Epidermal melanocyte (primary cell): ENCODE measurements around the gene PTDSS2.
"Not testable (repeated sequence)": the region's sequence is repeated elsewhere in the genome, so short reads cannot be mapped to it uniquely, and the experiment has no call there.

Source experiments
- DNase-seq: peaks from one replicate; pipeline ENCODE4 v3.0.0; 2011; ENCODE audit warnings: low spot score; ENCODE audit not compliant: insufficient read length

Gene PTDSS2

DNA sequence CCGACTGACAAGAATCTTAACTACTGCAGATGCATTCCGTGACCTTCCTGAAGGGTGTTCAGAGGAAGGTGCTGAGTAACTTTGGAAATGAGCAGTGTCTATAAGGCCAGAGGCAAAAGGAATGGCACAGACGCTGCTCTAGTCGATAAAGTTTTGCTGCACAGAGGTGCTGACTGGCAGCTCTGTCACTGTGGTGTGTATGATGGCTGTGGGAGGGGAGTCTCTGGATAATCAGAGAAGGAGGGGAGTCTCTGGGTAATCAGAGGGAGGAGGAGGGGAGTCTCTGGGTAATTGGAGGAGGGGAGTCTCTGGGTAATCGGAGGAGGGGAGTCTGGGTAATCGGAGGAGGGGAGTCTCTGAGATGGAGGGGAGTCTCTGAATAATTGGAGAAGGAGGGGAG lies 18.4 kb downstream of the PTDSS2 start:
- DNase-seq: no peak

DNA sequence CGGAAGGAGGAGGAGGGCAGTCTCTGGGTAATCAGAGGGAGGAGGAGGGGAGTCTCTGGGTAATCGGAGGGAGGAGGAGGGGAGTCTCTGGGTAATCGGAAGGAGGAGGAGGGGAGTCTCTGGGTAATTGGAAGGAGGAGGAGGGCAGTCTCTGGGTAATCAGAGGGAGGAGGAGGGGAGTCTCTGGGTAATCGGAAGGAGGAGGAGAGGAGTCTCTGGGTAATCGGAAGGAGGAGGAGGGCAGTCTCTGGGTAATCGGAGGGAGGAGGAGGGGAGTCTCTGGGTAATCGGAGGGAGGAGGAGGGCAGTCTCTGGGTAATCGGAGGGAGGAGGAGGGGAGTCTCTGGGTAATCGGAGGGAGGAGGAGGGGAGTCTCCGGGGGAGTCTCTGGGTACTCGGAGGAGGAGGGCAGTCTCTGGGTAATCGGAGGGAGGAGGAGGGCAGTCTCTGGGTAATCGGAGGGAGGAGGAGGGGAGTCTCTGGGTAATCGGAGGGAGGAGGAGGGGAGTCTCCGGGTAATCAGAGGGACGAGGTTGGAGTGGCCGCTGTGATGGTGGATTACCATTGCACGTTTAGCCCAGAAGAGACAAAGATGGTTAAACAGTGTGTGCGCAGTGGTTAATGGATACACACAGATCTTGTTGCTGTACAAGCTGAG lies 19.1 kb downstream of the PTDSS2 start:
- DNase-seq: not testable (repeated sequence)

DNA sequence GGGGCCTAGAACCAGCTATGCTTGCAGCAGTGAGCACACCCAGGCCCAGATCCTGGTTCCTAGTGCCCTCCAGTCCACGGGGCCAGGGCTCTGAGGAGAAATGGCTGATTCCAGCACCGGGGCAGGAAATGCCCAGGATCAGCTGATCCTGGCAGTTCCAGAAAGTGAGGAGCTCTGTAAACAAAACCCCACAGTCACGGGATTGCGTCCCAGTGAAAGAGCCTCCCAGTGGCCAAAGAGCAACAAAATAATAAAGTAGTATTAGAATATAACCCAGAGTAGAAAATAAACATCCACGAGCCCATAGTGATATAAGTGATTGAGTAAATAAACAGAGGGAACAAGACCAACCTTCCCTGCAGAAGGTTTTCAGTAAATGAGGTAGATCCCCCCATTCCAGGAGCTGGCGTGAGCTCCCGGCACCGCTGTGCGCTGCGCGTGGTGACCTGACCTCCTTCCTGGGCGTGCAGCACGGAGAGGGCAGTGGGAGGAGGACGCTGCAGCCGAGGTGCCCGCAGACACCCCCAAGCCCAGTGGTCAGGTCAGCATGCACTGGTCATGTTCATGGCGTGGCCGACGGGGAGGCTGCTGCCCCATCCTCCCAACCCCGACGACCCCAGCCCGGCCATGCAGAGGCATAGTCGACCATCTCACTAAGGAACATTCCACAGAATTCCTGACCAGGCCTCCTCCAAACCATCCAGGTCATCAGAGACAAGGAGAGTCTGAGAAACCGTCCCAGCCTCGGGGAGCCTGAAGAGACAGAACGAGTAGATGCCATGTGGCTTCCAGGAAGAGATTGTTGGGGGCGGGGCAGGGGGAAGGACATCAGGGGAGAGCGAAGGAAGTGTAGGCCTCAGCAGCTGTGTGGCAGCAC lies 19.8 kb downstream of the PTDSS2 start:
- peak; percentile 95 for DNase-seq

DNA sequence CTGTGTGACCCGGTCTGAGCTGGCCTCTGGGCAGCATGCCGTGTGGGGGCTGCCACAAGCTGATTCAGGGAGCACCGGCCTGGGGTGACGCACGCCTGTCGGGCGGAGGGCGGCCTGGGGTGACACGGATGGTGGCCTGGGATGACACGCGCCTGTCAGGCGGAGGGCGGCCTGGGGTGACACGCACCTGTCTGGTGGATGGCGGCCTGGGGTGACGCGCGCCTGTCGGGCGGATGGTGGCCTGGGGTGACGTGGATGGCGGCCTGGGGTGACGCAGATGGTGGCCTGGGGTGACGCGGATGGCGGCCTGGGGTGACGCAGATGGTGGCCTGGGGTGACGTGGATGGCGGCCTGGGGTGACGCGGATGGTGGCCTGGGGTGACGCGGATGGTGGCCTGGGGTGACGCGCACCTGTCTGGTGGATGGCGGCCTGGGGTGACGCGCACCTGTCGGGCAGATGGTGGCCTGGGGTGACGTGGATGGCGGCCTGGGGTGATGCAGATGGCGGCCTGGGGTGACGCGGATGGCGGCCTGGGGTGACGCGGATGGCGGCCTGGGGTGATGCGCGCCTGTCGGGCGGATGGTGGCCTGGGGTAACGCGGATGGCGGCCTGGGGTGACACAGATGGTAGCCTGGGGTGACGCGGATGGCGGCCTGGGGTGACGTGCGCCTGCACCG lies 21.5 kb downstream of the PTDSS2 start:
- DNase-seq: no peak

DNA sequence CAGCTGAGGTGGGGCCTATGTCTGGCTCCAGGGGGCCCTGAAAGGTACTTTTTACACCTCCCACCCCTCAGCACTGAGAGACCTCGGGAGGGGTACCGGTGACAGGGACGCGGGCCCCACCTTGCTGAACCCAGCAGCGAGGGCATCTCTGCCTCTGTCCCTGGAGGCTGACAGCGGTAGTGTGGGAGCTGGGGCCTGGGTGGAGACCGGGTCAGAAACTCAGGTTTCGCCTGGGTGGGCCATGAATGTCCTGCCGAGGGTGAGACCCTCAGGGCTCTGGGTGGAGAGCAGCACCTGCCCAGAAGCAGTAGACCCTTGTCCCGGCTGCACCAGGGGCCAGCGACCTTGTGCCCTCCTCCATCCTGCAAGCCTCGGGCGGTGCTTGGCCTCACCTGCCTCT lies 22.2 kb downstream of the PTDSS2 start:
- no peak for DNase-seq

DNA sequence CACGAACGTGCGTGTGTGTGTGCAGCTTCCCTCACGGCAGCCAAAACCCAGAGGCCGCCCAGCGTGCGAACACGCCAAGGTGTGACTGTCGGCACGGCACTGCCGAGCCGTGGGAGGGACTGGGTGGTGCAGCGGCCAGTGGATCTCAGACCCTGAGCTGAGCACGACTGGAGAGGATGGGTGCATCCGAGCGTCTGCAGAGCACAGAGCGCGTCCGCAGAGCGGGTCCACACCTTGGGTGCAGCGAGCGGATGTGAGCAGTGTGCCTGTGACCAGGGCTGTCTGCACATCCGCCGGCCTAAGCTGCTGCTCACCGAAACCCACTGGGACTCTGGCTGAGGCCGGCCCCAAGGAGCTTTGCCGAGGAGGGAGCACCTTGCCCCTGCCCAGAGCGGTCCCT lies 22.7 kb downstream of the PTDSS2 start:
- no peak for DNase-seq

DNA sequence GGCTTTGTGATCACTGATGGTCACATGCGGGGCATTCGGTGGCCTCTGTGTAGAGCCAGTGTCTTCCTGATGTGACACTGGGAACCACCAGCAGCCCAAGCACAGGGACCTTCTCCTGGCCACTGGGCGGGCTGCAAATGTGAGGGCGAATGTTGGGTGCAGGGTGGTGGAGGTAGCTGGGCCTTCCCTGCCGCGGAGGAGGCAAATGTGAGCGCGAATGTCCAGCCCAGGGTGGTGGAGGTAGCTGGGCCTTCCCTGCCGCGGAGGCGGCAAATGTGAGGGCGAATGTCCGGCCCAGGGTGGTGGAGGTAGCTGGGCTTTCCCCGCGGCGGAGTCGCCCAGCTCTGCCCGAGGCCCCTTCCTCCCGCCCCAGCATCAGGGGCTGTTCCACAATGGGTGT lies 23.3 kb downstream of the PTDSS2 start:
- no peak for DNase-seq

DNA sequence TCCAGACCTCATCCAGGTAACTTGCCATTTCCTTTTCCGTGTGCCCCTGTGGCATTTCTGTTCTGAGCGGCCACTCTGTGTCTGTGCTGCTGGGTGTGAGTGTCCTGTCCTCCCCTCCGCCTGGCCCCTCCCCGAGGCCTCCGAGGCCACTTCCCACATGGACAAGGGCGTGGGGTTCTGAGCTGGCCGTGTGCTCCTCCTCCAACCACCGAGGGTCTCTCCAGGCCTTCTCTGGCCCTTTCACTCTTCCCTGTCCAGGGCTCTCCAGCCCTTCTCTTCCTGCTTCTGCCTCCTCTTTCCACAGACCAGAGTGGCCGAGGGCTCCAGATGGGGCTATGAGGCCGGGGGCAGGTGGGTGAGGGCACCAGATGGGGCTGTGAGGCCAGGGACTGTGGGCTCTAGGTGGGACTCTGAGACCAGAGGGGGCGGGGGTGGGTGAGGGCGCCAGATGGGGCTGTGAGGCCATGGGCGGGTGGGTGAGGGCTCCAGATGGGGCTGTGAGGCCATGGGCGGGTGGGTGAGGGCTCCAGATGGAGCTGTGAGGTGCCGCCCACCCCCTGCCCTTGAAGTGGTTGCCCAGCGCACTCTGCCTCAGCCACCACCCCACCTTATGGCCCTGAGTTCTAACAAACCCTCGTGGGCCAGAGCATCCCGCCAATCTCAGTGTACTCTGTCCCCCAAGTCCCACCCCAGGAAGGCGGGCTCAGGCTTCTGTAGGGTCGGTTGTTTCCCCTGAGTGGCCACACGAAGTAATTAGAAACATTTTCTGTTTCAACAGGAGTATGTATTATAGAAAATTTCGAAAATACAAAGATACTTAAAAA lies 24.1 kb downstream of the PTDSS2 start:
- no peak for DNase-seq

DNA sequence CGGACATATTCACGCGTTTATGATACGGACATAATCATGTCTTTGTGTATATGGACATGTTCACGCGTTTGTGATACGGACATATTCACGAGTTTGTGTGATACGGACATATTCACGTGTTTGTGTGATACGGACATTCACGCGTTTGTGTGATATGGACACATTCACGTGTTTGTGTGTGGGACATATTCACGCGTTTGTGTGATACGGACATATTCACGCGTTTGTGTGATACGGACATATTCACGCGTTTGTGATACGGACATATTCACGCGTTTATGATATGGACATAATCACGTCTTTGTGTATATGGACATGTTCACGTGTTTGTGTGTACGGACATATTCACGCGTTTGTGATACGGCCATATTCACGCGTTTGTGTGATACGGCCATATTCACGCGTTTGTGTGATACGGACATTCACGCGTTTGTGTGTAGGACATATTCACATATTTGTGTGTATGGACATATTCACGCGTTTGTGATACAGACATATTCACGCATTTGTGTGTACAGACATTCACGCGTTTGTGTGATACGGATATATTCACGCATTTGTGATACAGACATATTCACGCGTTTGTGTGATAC lies 24.9 kb downstream of the PTDSS2 start:
- no peak for DNase-seq

DNA sequence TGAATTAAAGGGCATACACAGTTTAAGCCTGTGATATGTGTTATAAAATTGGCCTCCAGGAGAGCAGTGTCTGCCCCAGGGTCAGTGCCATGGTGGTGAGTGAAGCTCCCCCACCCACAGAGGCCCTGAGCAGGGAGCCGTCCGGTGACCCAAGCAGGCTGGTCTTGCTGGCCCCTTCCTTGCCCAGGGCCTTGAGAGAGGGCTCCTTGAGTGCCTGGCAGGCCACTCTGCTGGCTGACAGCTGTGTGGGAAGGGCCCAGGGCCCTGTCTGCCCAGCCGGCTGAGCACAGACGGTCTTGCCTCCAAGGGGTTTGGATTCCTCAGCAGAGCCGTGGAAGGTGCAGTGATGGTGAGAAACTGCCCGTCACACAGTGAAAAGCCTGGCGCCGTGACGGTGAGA lies 25.9 kb downstream of the PTDSS2 start:
- DNase-seq: no peak

DNA sequence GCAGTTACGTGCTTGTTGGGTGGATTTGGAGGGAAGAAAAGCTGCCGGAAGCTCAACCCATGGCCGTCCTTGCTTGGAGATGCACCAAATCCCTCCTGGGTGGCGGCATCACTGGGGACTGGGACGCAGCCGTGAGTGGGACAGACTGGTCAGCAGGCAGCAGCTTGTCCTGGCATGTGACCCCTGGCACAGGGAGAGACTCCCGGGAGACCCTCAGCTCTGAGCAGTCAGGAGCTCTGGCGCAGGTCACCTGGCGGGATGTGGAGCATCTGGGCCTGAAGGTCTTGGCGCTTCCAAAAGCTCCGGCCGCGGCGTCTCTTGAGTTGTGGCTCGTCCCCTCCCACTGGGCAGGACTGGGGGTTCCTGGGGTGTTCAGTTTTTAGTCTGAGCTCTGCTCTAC lies 26.3 kb downstream of the PTDSS2 start:
- DNase-seq: no peak

DNA sequence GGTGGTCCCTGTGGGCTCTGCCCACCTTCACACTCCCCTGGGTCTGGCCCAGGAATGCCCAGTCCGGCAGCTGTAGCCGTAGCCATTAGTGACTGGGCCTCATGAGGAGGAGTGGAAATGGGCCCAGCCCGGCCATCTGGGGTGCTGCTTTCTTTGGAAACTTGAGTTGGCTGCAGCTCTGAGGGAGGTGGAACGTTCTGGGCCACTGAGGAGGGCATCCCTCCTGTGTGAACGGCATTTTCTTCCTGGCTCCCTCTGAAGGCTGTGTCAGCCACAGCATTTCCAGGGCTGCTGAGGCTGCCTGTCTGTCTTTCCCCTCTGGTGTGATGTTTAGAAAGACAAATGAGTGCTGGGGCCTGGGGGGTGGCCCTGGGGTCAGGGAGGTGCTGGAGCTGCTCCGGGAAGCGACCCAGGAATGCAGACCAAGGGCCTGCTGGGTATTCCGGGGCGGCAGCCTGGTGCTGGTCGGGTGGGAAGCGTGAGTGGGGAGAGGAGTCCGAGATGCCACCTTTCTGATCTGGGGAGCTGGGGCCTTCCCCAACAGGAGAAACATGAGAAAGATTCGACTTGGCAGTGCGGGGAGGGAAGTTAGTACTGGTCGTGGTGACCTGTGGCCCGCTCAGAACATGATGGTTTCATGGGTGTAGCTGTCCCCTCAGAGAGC lies 27.1 kb downstream of the PTDSS2 start:
- no peak for DNase-seq

DNA sequence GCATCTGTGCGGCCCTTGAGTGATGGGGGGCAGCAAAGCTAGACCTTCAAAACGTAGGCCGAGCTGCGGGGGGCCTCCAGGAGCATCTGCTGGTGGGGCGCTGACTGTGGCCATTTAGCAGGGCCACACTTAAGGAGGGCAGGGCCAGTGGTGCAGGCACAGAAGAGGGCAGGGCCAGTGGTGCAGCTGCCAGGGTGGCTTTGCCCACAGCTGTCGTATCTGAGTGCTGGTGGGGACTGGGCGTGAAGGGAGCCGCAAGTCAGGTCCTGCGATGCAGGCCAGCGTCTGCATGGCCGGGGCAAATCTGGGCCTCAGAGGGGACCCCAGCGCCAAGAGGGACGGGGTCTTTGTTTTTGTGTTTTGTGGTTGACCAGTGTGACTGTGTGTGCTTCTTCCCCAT lies 29.2 kb downstream of the PTDSS2 start:
- DNase-seq: no peak

DNA sequence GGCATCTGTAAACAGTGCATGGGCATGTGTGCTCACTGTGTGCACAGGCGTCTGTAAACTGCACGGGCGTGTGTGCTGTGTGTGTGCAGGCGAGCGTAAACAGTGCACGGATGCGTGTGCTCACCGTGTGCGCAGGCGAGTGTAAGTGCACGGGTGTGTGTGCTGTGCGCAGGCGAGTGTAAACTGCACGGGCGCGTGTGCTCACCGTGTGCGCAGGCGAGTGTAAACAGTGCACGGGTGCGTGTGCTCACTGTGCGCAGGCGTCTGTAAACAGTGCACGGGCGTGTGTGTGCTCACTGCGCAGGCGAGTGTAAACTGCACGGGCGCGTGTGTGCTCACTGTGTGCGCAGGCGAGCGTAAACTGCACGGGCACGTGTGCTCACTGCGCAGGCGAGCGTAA lies 34.5 kb downstream of the PTDSS2 start:
- no peak for DNase-seq

DNA sequence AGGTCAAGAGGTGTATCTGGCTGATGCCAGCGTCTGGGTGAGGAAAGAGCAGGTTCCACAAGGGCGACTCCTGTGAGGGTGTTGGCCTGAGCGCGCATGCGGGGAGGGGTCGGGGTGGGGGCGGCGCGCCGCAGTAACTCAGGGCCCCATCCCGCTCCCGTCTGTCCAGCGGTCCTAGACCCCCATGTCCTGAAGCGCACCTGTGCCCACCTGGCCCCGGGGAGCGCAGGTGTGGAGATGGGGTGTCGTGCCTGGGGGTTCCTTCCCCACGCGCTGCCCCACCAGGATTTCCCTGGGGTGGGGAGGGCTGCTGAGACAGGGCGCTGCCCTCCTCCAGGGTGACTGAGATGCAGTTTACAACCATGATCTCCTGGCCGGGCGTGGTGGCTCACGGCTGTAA lies 36.1 kb downstream of the PTDSS2 start:
- DNase-seq: no peak

DNA sequence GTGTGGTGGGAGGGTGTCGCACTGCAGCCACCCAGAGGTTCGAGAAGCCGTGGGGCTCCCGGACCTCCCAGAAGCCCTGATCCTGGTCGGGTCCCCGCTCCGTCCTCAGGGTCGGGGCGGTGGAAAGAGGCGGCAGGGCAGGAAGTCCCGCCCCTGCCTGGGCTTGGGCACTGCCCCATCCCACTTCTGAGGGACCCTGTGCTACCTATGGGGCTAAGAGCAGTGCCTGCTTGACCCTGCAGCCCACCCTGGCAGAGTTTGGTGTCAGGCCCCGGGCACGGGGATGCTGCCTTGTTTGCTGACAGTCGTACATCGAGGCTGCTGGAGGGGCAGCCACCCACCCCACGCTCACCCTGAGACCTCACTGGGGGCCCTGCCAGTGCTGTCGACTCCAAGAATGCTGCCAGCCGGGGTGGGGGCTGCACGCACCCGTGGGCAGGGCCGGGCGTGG lies 37.5 kb downstream of the PTDSS2 start:
- no peak for DNase-seq

DNA sequence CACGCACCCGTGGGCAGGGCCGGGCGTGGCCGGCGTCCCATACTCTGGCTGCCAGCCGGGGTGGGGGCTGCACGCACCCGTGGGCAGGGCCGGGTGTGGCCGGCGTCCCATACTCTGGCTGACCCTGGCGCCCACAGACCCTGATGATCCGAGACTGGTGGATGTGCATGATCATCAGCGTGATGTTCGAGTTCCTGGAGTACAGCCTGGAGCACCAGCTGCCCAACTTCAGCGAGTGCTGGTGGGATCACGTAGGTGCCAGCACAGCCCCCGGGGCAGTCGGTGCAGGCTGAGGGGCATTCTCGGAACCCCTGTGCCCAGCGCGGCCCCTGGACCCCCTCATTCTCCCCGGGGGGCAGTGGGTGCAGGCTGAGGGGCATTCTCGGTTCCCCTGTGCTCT lies 38.0 kb downstream of the PTDSS2 start:
- DNase-seq: no peak

DNA sequence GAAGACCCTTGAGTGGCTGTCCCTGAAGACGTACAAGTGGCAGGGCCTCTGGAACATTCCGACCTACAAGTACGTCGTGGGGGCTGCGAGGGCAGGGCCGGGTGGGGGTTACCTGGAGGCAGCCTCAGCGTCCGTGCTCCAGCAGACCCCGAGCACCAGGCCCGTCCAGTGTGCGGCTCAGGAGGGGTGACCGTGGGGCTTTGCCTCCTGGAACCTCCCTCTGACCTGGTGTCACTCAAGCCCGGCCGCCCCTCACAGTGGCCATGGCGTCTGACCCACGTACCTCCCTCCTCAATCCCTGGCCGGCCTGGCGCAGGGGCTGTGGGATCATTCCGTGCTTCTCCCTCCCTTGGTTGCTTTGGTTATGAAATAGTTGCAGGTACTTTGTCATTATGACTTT lies 38.5 kb downstream of the PTDSS2 start:
- DNase-seq: no peak

DNA sequence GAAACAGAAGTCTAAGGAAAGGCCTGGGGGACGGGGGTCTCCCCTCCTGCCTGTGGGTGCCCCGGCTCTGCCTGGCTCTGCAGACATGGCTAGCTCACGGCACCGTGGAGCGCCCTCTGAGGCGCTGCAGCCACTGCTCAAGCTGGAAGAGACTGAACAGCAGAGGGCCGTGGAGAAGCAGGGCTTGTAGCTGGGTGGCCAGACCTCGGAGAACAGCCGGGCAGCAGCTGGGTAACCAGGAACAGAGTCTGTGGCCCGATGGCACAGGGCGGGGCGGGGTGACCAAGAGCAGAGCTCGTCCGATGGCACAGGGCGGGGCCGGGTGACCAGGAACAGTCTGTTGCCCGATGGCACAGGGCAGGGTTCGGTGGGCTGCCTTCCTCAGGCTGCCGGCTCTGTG lies 38.9 kb downstream of the PTDSS2 start:
- no peak for DNase-seq

DNA sequence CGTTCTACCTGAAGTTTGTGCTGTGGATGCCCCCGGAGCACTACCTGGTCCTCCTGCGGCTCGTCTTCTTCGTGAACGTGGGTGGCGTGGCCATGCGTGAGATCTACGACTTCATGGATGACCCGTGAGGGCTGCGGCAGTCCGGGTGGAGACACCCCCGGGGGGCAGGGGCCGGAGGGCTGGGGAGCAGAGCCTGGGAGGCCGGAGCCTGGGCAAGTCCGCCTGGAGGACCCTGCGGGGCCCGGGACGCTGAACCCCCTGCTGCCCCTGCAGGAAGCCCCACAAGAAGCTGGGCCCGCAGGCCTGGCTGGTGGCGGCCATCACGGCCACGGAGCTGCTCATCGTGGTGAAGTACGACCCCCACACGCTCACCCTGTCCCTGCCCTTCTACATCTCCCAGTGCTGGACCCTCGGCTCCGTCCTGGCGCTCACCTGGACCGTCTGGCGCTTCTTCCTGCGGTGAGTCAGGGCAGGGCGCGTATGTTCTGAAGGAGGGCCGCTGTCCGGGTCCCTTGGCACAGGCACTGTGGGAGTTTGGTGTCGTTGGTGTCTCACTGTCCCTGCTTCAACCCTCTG lies 39.6 kb downstream of the PTDSS2 start:
- DNase-seq: no peak
